ENCODE data around the gene SOCS7. TPM values are rescaled to one million over a fixed set of nuclear protein-coding genes. Genes with fewer than 3 reads are reported as not detected.

SOCS7 gene
- total RNA-seq, 1 donor from 2014 or later: 35.3 TPM

GRCh38 chr17:38403491-38403890, 51.8 kb downstream of the SOCS7 start:
- H3K36me3 Mint-ChIP-seq (ENCODE audit: low read depth): peaks cover 7% of the 10 kb centered on the region
- H3K9me3 Mint-ChIP-seq: no peaks in the 10 kb centered on the region
- H3K4me1 Mint-ChIP-seq: peaks cover 5% of the 10 kb centered on the region
- H3K27me3 Mint-ChIP-seq (ENCODE audit: low read depth): no peaks in the 10 kb centered on the region
- H3K4me3 Mint-ChIP-seq: no peak overlapping the region
- DNase-seq (ENCODE audit: low read depth, low spot score): no peak
- TF ChIP-seq CTCF (conservative IDR thresholded peaks at IDR 0.05): no peak
- H3K27ac Mint-ChIP-seq (ENCODE audit: unreplicated experiment): no peak overlapping the region

GRCh38 chr17:38404174-38404943, 52.7 kb downstream of the SOCS7 start:
- TF ChIP-seq CTCF (conservative IDR thresholded peaks at IDR 0.05): no peak
- DNase-seq (ENCODE audit: low read depth, low spot score): no peak
- no peak overlapping the region for H3K27ac Mint-ChIP-seq (ENCODE audit: unreplicated experiment)
- no peaks in the 10 kb centered on the region for H3K27me3 Mint-ChIP-seq (ENCODE audit: low read depth)
- H3K4me1 Mint-ChIP-seq: peaks cover 5% of the 10 kb centered on the region
- no peak overlapping the region for H3K4me3 Mint-ChIP-seq
- H3K36me3 Mint-ChIP-seq (ENCODE audit: low read depth): peaks cover 7% of the 10 kb centered on the region
- H3K9me3 Mint-ChIP-seq: no peaks in the 10 kb centered on the region

GRCh38 chr17:38405654-38406053, 54.0 kb downstream of the SOCS7 start:
- DNase-seq (ENCODE audit: low read depth, low spot score): no peak
- H3K27me3 Mint-ChIP-seq (ENCODE audit: low read depth): no peaks in the 10 kb centered on the region
- no peak for TF ChIP-seq CTCF (conservative IDR thresholded peaks at IDR 0.05)
- peaks cover 4% of the 10 kb centered on the region for H3K36me3 Mint-ChIP-seq (ENCODE audit: low read depth)
- H3K9me3 Mint-ChIP-seq: no peaks in the 10 kb centered on the region
- no peak overlapping the region for H3K4me3 Mint-ChIP-seq
- H3K4me1 Mint-ChIP-seq: peaks cover 5% of the 10 kb centered on the region
- no peak overlapping the region for H3K27ac Mint-ChIP-seq (ENCODE audit: unreplicated experiment)

- Mint-ChIP-seq H3K27ac (ENCODE audit: unreplicated experiment) (no peak overlapping the region), H3K4me1 (peaks cover 3% of the 10 kb centered on the region), H3K9me3 (no peaks in the 10 kb centered on the region), H3K4me3 (no peak overlapping the region), H3K36me3 (ENCODE audit: low read depth) (no peaks in the 10 kb centered on the region), H3K27me3 (ENCODE audit: low read depth) (no peaks in the 10 kb centered on the region)
- DNase-seq (ENCODE audit: low read depth, low spot score): no peak
- TF ChIP-seq CTCF (conservative IDR thresholded peaks at IDR 0.05): no peak
Measured at GRCh38 chr17:38410201-38410600, 58.6 kb downstream of the SOCS7 start.

- Mint-ChIP-seq H3K4me1 (peaks cover 29% of the 10 kb centered on the region), H3K9me3 (no peaks in the 10 kb centered on the region), H3K4me3 (peak overlapping the region; percentile 56), H3K36me3 (ENCODE audit: low read depth) (no peaks in the 10 kb centered on the region), H3K27me3 (ENCODE audit: low read depth) (peaks cover 33% of the 10 kb centered on the region), H3K27ac (ENCODE audit: unreplicated experiment) (peak overlapping the region; percentile 87)
- DNase-seq (ENCODE audit: low read depth, low spot score): peak; percentile 19
- no peak for TF ChIP-seq CTCF (conservative IDR thresholded peaks at IDR 0.05)
Measured at GRCh38 chr17:38415250-38416194, 63.9 kb downstream of the SOCS7 start.
